ENCODE data around the gene CDSN. TPM values are rescaled to one million over a fixed set of nuclear protein-coding genes. Genes with fewer than 3 reads are reported as not detected.
A peak's percentile ranks its signal among the peaks of the same experiment; 100 is the strongest.

CDSN gene
- total and polyA plus RNA-seq, 4 donors: not detected

GRCh38 chr6:31125586-31126363, 5.5 kb upstream of the CDSN start:
- Histone ChIP-seq H3K9me3 (ENCODE audit: control insufficient read depth, low read length) (no peaks in the 10 kb centered on the region), H3K4me1 (ENCODE audit: control insufficient read depth in 1 of 2, insufficient read depth in 2 of 2, low read length in 2 of 2) (no peaks in the 10 kb centered on the region), H3K36me3 (ENCODE audit: control insufficient read depth in 1 of 2, insufficient read depth in 2 of 2, low read length in 1 of 2) (no peaks in the 10 kb centered on the region), H3K4me3 (ENCODE audit: low read length in 2 of 2) (no peak overlapping the region), H3K27ac (ENCODE audit: low read depth in 1 of 2, low read length in 2 of 2) (no peak overlapping the region), H3K27me3 (ENCODE audit: control insufficient read depth in 1 of 2, insufficient read depth in 2 of 2, low read length in 1 of 2) (no peaks in the 10 kb centered on the region)
- ATAC-seq (ENCODE audit: low FRiP score) (no peak), DNase-seq (no peak)
- intact Hi-C loops (cut with DNase I): no loop called here
- 66 to 72% methylated on average over 12 of the region's 12 CpGs for WGBS, 2 donors

DNA sequence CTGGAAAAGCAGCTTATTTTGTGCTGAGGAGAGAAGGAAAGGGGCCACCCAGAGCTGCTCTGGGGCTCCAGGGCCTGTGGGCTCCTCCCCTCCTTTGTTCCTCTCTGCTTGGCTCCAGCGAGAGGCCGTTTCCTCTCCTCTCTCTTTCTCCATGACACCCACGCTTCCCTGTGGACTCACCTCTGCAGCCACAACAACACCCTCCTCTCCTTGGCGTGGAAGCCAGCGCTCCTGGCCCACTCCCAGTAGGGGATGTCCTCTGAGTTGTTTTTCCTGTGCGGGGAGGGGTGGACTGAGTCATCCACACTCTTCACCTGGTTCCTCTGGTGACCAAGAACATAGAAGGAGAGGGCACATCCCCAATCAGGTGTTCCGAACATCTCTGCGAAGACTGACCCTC, 4.9 kb upstream of the CDSN start:
- Histone ChIP-seq H3K36me3 (ENCODE audit: control insufficient read depth in 1 of 2, insufficient read depth in 2 of 2, low read length in 1 of 2) (no peaks in the 10 kb centered on the region), H3K27ac (ENCODE audit: low read depth in 1 of 2, low read length in 2 of 2) (no peak overlapping the region), H3K4me1 (ENCODE audit: control insufficient read depth in 1 of 2, insufficient read depth in 2 of 2, low read length in 2 of 2) (no peaks in the 10 kb centered on the region), H3K27me3 (ENCODE audit: control insufficient read depth in 1 of 2, insufficient read depth in 2 of 2, low read length in 1 of 2) (no peaks in the 10 kb centered on the region), H3K9me3 (ENCODE audit: control insufficient read depth, low read length) (no peaks in the 10 kb centered on the region), H3K4me3 (ENCODE audit: low read length in 2 of 2) (no peak overlapping the region)
- ATAC-seq (ENCODE audit: low FRiP score): no peak
- intact Hi-C loops (cut with DNase I): no loop called here
- 78 to 86% methylated on average over 8 of the region's 8 CpGs for WGBS, 2 donors
- no peak for DNase-seq

DNA sequence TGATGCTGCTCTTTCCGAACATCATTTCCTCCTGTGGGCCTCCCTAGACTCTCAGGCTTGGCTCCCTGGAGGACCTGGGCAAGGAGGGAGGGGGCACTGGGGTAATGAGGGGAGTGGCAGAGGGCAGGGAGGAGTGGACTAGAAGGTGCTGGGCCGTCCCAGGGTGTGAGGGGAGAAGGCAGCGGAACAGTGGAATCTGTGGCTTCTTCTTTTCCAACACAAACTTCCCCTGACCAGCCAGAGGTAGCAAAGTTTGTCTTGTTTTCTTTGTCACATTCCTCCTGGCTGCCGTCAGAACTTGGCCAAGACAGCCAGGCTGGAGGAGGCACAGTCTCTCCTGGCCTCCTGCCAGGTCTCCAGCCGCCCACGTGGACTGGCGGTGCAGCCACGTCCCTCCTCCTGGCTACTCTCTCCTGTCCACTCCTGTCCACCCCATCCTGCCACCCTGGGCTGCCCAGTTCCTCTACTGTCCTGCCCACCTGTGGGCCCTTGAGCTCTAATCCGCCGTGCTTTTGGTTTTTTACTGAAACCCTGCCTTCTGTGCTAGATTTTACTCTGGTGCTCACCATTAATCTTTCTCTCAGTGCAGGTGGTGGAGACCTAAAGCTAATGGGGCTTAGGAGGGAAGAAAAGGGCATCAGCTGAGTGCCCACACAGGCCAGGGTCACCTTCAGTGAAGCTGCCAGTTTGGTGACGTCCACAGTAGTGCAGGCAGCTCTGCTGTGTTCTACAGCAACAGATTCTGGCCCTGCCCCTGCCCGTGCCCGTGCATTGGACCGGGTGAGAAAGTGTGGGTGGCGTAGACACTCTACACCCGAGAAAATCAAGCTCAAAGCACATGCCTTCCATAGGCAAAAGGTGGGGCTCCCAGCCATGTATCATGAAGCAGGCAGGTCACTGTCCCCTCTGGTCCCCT, 2.8 kb upstream of the CDSN start:
- intact Hi-C loops (cut with DNase I): no loop called here
- DNase-seq: peak; percentile 91 to 93
- no peaks in the 10 kb centered on the region for H3K9me3 ChIP-seq (ENCODE audit: control insufficient read depth, low read length)
- peak; percentile 80 for ATAC-seq (ENCODE audit: low FRiP score)
- H3K4me1 ChIP-seq (ENCODE audit: control insufficient read depth in 1 of 2, insufficient read depth in 2 of 2, low read length in 2 of 2): no peaks in the 10 kb centered on the region
- H3K27ac ChIP-seq (ENCODE audit: low read depth in 1 of 2, low read length in 2 of 2): peak overlapping the region in 1 of 2 donors; percentile 49
- no peaks in the 10 kb centered on the region for H3K27me3 ChIP-seq (ENCODE audit: control insufficient read depth in 1 of 2, insufficient read depth in 2 of 2, low read length in 1 of 2)
- H3K4me3 ChIP-seq (ENCODE audit: low read length in 2 of 2): no peak overlapping the region
- H3K36me3 ChIP-seq (ENCODE audit: control insufficient read depth in 1 of 2, insufficient read depth in 2 of 2, low read length in 1 of 2): no peaks in the 10 kb centered on the region
- WGBS, 2 donors: 10 to 13% methylated on average over 15 to 16 of the region's 16 CpGs

GRCh38 chr6:31121131-31121790, 1.0 kb upstream of the CDSN start:
- Histone ChIP-seq H3K9me3 (ENCODE audit: control insufficient read depth, low read length) (no peaks in the 10 kb centered on the region), H3K27ac (ENCODE audit: low read depth in 1 of 2, low read length in 2 of 2) (no peak overlapping the region)

DNA sequence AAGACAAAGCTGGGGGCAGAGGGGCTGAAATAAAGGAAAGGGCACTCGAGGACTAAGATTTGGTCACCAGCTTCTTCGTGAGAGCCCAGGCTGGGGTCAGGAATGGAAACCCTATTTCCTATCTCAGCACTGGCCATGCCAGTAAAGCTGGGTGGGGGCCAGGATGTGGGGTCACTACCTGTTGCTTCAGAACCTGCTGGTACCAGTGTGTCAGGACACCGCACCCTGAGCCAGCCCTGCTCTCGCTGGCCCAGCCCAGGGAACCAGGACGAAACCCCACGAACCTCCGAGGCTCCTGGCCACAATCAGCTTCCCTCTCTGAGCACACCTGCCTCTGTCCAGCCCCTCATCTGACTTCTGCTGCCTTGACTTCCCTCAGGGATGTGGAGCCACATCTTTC, 2.1 kb downstream of the CDSN start:
- no peak overlapping the region for H3K27ac ChIP-seq (ENCODE audit: low read depth in 1 of 2, low read length in 2 of 2)
- peak; percentile 40 to 54 for DNase-seq
- peaks cover 0 to 7% of the 10 kb centered on the region in 2 donors for H3K4me1 ChIP-seq (ENCODE audit: control insufficient read depth in 1 of 2, insufficient read depth in 2 of 2, low read length in 2 of 2)
- 96 to 97% methylated on average over 7 of the region's 7 CpGs for WGBS, 2 donors
- no peaks in the 10 kb centered on the region for H3K27me3 ChIP-seq (ENCODE audit: control insufficient read depth in 1 of 2, insufficient read depth in 2 of 2, low read length in 1 of 2)
- no peak for ATAC-seq (ENCODE audit: low FRiP score)
- no peaks in the 10 kb centered on the region for H3K36me3 ChIP-seq (ENCODE audit: control insufficient read depth in 1 of 2, insufficient read depth in 2 of 2, low read length in 1 of 2)
- H3K9me3 ChIP-seq (ENCODE audit: control insufficient read depth, low read length): no peaks in the 10 kb centered on the region
- intact Hi-C loops (cut with DNase I): no loop called here
- no peak overlapping the region for H3K4me3 ChIP-seq (ENCODE audit: low read length in 2 of 2)

More at GRCh38 chr6:31121131-31121790, 1.0 kb upstream of the CDSN start:
- intact Hi-C loops (cut with DNase I): no loop called here
- Histone ChIP-seq H3K4me1 (ENCODE audit: control insufficient read depth in 1 of 2, insufficient read depth in 2 of 2, low read length in 2 of 2) (no peaks in the 10 kb centered on the region), H3K4me3 (ENCODE audit: low read length in 2 of 2) (no peak overlapping the region), H3K36me3 (ENCODE audit: control insufficient read depth in 1 of 2, insufficient read depth in 2 of 2, low read length in 1 of 2) (no peaks in the 10 kb centered on the region), H3K27me3 (ENCODE audit: control insufficient read depth in 1 of 2, insufficient read depth in 2 of 2, low read length in 1 of 2) (no peaks in the 10 kb centered on the region)
- 94% methylated on average over 11 to 12 of the region's 12 CpGs for WGBS, 2 donors
- no peak for DNase-seq
- no peak for ATAC-seq (ENCODE audit: low FRiP score)

DNA sequence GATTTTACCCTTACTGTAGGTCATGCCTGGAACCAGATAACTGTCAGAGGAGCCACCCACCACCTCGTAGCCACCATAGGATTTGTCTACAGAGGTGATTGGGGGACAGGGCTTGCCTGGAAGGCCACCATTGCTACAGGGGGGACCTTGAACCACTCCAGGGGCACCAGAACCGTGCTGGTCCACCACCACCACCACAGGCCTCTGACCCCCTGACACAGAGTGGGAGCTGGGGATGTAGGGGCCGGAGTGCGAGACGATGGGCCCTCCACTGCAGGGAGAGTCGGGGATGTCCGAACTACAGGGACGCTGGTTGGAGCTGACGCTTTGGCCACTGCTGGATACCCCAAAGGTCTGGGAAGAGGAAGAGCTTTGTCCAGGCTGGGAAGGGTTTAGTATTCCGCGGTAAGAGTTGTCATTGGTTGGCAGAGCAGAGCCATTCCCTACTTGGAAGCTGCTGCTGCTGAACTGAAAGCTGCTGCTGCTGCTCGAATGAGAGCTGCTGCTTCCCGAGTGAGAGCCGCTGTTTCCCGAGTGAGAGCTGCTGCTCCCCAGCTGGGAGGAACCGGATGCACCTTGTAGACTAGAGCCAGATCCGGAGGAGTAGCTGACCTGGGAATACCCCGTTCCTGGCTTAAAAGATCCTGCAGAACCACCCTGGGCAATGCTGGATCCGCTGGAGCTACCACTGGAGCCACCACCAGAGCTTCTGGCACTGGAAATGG, 3.4 kb downstream of the CDSN start:
- intact Hi-C loops (cut with DNase I): no loop called here
- Histone ChIP-seq H3K27ac (ENCODE audit: low read depth in 1 of 2, low read length in 2 of 2) (no peak overlapping the region), H3K9me3 (ENCODE audit: control insufficient read depth, low read length) (no peaks in the 10 kb centered on the region), H3K27me3 (ENCODE audit: control insufficient read depth in 1 of 2, insufficient read depth in 2 of 2, low read length in 1 of 2) (no peaks in the 10 kb centered on the region), H3K36me3 (ENCODE audit: control insufficient read depth in 1 of 2, insufficient read depth in 2 of 2, low read length in 1 of 2) (no peaks in the 10 kb centered on the region), H3K4me1 (ENCODE audit: control insufficient read depth in 1 of 2, insufficient read depth in 2 of 2, low read length in 2 of 2) (peaks cover 0 to 7% of the 10 kb centered on the region in 2 donors), H3K4me3 (ENCODE audit: low read length in 2 of 2) (no peak overlapping the region)
- ATAC-seq (ENCODE audit: low FRiP score): no peak
- DNase-seq: peak; percentile 45 to 69
- 79 to 86% methylated on average over 19 of the region's 19 CpGs for WGBS, 2 donors

DNA sequence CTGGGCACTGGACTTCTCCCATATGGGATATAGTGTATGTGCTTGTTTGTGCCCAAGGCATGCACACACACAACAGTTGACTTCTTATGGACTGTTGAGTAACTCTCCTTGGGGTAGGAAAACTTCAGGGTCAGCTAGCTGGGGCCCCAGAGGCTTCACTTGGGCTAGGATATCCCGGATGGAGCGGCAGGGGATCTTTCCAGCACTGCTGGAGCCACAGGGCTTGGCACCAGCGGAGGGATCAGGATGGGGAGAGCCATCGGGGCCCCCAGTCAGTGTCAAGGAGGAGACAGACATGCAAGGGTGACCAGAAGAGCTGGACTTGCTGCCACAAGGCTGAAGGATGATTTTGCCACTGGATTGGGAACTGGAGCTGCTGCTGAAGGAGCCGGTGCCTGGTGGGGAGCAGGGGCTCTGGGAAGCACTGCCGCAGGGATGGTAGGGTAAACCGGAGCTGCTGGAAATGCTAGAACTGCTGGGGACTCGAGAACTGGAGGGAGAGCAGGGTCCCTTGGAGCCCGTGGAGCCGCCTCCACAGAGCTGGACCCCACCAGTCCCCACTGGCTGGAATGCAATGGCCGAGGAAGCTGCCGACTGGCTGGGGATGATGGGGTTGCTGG, 4.2 kb downstream of the CDSN start:
- Histone ChIP-seq H3K9me3 (ENCODE audit: control insufficient read depth, low read length) (no peaks in the 10 kb centered on the region), H3K4me1 (ENCODE audit: control insufficient read depth in 1 of 2, insufficient read depth in 2 of 2, low read length in 2 of 2) (peaks cover 0 to 7% of the 10 kb centered on the region in 2 donors), H3K36me3 (ENCODE audit: control insufficient read depth in 1 of 2, insufficient read depth in 2 of 2, low read length in 1 of 2) (no peaks in the 10 kb centered on the region), H3K4me3 (ENCODE audit: low read length in 2 of 2) (no peak overlapping the region), H3K27ac (ENCODE audit: low read depth in 1 of 2, low read length in 2 of 2) (no peak overlapping the region), H3K27me3 (ENCODE audit: control insufficient read depth in 1 of 2, insufficient read depth in 2 of 2, low read length in 1 of 2) (no peaks in the 10 kb centered on the region)
- DNase-seq (peak; percentile 32 to 60), ATAC-seq (ENCODE audit: low FRiP score) (no peak)
- WGBS, 2 donors: 96 to 98% methylated on average over 12 of the region's 12 CpGs
- intact Hi-C loops (cut with DNase I): no loop called here

Data from aorta (tissue), 5 donors.